Measurements from ENCODE around the gene TLR3. TPM values are rescaled to one million over a fixed set of nuclear protein-coding genes. Genes with fewer than 3 reads are reported as not detected.

TLR3 gene
- total and polyA plus RNA-seq, 12 donors = 1.3 to 27.2 (median 12.8) TPM

GRCh38 chr4:186051096-186051495, 17.9 kb upstream of the TLR3 start:
- H3K4me3 ChIP-seq = no peak overlapping the region
- intact Hi-C loops (cut with DNase I) = no loop called here
- H3K4me1 ChIP-seq (replicated peaks in 1 of 2) = no peaks in the 10 kb centered on the region
- TF ChIP-seq CTCF (IDR thresholded peaks at IDR 0.05) (no peak), POLR2A (IDR thresholded peaks at IDR 0.05) (no peak)
- no peak overlapping the region for H3K27ac ChIP-seq
- no peaks in the 10 kb centered on the region for H3K36me3 ChIP-seq (replicated peaks in 1 of 2)
- no peak for DNase-seq
- H3K9me3 ChIP-seq (replicated peaks in 1 of 3) = no peaks in the 10 kb centered on the region
- 80 to 86% (median 85%) methylated on average over 11 of the region's 11 CpGs for WGBS, 4 donors
- H3K27me3 ChIP-seq = no peaks in the 10 kb centered on the region

- TF ChIP-seq CTCF (IDR thresholded peaks at IDR 0.05) (no peak), POLR2A (IDR thresholded peaks at IDR 0.05) (no peak)
- WGBS, 4 donors = 80 to 83% (median 80%) methylated on average over 6 of the region's 6 CpGs
- intact Hi-C loops (cut with DNase I) = no loop called here
- Histone ChIP-seq H3K4me1 (replicated peaks in 1 of 2) (no peaks in the 10 kb centered on the region), H3K9me3 (replicated peaks in 1 of 3) (no peaks in the 10 kb centered on the region), H3K36me3 (replicated peaks in 1 of 2) (no peaks in the 10 kb centered on the region), H3K4me3 (no peak overlapping the region), H3K27ac (no peak overlapping the region), H3K27me3 (no peaks in the 10 kb centered on the region)
- no peak for DNase-seq
Observed at GRCh38 chr4:186058253-186058979, 10.5 kb upstream of the TLR3 start.

- no peaks in the 10 kb centered on the region for H3K27me3 ChIP-seq
- no peak for DNase-seq
- H3K4me3 ChIP-seq = no peak overlapping the region
- no peak overlapping the region for H3K27ac ChIP-seq
- no peaks in the 10 kb centered on the region for H3K4me1 ChIP-seq (replicated peaks in 1 of 2)
- TF ChIP-seq CTCF (IDR thresholded peaks at IDR 0.05) (no peak), POLR2A (IDR thresholded peaks at IDR 0.05) (no peak)
- WGBS, 4 donors = 81 to 95% (median 92%) methylated on average over 3 of the region's 3 CpGs
- intact Hi-C loops (cut with DNase I) = no loop called here
- no peaks in the 10 kb centered on the region for H3K9me3 ChIP-seq (replicated peaks in 1 of 3)
- no peaks in the 10 kb centered on the region for H3K36me3 ChIP-seq (replicated peaks in 1 of 2)
Observed at GRCh38 chr4:186058980-186059316, 10.0 kb upstream of the TLR3 start.

GRCh38 chr4:186061921-186062320, 7.0 kb upstream of the TLR3 start:
- Histone ChIP-seq H3K4me3 (no peak overlapping the region), H3K27me3 (no peaks in the 10 kb centered on the region), H3K9me3 (replicated peaks in 1 of 3) (no peaks in the 10 kb centered on the region), H3K36me3 (replicated peaks in 1 of 2) (no peaks in the 10 kb centered on the region), H3K27ac (no peak overlapping the region), H3K4me1 (replicated peaks in 1 of 2) (no peaks in the 10 kb centered on the region)
- intact Hi-C loops (cut with DNase I) = no loop called here
- TF ChIP-seq CTCF (IDR thresholded peaks at IDR 0.05) (no peak), POLR2A (IDR thresholded peaks at IDR 0.05) (no peak)
- WGBS, 4 donors = 79 to 86% (median 84%) methylated on average over 4 of the region's 4 CpGs
- DNase-seq = no peak

Measured in adrenal gland (tissue), 12 donors.